Spleen (tissue), 7 donors: ENCODE measurements around the gene PYCR2.

ENCODE experiments used
- CTCF ChIP-seq, 11 experiments: fragments of 200-600 bp in 7 of 11; fragments of 450-650 bp in 4 of 11; sonication (generic) in 4 of 11; IDR thresholded peaks in 8 of 11; conservative IDR thresholded peaks in 3 of 11; 1 replicate in 7 of 11; 2 replicates in 4 of 11; pipeline versions ENCODE4 v1.4.0 to v1.8.0; 2016 to 2021; ENCODE audit warnings: antibody characterized with exemption in 11 of 11, inconsistent platforms in 4 of 11, mild to moderate bottlenecking in 1 of 11
- POLR2A ChIP-seq, 3 donors: fragments of 450-650 bp; IDR thresholded peaks; one replicate each; pipeline ENCODE4 v1.5.1; 2017; ENCODE audit warnings: antibody characterized with exemption in 3 of 3, mild to moderate bottlenecking in 1 of 3
- POLR2AphosphoS5 ChIP-seq, 3 donors: sonication (generic); formaldehyde crosslinking; IDR thresholded peaks; one replicate each; pipeline ENCODE4 v1.5.1; 2017; ENCODE audit warnings: antibody characterized with exemption in 3 of 3
- donor health status: DM: no; HTN: no; CAD: no; lungs with moderate emphysema.
- donor health status: DM: no; HTN: no; CAD: no.
- donor health status: DM: no; HTN: no; CAD: no.

DNA sequence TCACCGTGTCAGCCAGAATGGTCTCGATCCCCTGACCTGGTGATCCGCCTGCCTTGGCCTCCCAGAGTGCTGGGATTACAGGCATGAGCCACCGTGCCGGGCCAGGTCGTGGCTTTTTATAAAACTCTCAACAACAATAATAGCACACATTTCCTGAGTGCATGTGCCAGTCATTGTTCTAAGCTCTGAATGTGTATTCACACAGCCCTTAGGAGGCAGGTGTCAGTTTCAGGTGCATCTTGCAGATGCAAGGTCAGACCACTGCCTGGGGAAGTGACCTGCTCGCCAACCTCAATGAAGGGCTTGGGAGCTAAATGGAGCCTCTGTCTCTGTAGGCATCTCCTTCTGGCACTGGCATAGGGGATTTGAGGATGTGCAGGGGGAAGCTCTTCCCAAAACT lies 18.5 kb upstream of the PYCR2 start:
- TF ChIP-seq POLR2AphosphoS5 (IDR thresholded peaks at IDR 0.05) (peak in 1 of 3 donors; percentile 37), CTCF (IDR thresholded peaks at IDR 0.05 in 8 of 11, conservative IDR thresholded peaks at IDR 0.05 in 3 of 11) (no peak), POLR2A (IDR thresholded peaks at IDR 0.05) (no peak)
